Uterus (tissue), 2 donors: ENCODE results near the gene AHDC1.

ENCODE experiments used
- POLR2A ChIP-seq, 2 donors: fragments of 450-650 bp; IDR thresholded peaks; one replicate each; pipeline ENCODE4 v1.6.1; 2016; ENCODE audit warnings: antibody characterized with exemption in 2 of 2, mild to moderate bottlenecking in 1 of 2, moderate library complexity in 1 of 2
- TF ChIP-seq, protein P1 (sequence below), 4 experiments: fragments of 200-600 bp in 2 of 4; fragments of 450-650 bp in 2 of 4; sonication (generic) in 2 of 4; IDR thresholded peaks; one replicate each; pipeline ENCODE4 v1.5.1; 2016 to 2019; ENCODE audit warnings: antibody characterized with exemption in 4 of 4, mild to moderate bottlenecking in 2 of 4, moderate library complexity in 1 of 4

DNA sequence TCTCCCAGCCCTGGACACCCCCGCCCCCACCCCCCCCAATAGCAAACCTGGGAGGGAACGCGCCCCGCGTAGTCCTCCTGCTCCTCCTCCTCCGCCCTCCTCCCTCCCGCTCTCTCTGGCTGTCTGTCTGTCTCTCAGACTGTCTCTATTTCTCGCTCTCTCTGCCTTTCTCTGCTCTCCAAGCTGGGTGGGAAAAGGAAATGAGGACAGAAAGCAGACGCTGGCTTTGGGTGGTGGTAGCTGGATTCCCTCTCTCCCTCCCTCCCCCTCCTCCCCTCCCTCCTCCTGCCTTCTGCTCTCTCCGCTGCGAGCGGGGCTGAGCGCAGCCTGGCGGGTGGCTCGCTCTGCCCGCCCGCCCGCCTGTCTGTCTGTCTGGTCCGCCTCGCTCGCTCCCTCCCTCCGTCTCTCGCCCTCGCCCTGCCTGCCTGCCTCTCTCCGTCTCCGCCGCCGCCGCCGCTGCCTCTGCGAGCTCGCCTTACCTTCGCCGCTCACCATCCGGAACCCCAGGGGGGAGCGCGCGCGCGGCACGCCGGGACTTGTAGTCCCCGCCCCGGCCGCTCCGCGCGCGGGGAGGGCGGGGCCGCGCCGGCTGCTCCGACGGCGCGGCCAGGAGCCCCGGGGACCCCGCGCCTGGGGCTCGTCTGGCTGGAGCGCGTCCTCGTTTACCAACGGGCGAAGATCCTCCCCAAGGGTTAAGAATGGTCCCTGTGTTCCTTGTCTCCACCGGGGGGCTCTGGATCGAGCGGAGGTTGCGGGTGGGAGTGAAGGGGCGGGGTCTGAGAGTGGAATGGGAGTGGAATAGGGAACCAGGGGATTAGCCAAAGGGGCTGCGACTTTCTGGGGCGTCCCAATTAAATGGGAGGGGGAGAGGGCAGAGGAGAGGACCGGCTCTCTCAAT lies at the start of gene AHDC1:
- TF ChIP-seq, protein P1, sequence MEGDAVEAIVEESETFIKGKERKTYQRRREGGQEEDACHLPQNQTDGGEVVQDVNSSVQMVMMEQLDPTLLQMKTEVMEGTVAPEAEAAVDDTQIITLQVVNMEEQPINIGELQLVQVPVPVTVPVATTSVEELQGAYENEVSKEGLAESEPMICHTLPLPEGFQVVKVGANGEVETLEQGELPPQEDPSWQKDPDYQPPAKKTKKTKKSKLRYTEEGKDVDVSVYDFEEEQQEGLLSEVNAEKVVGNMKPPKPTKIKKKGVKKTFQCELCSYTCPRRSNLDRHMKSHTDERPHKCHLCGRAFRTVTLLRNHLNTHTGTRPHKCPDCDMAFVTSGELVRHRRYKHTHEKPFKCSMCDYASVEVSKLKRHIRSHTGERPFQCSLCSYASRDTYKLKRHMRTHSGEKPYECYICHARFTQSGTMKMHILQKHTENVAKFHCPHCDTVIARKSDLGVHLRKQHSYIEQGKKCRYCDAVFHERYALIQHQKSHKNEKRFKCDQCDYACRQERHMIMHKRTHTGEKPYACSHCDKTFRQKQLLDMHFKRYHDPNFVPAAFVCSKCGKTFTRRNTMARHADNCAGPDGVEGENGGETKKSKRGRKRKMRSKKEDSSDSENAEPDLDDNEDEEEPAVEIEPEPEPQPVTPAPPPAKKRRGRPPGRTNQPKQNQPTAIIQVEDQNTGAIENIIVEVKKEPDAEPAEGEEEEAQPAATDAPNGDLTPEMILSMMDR (IDR thresholded peaks at IDR 0.05), result peak in 3 of 4 experiments; percentile 10 to 62 (median 48)
- peak; percentile 92 to 97 for TF ChIP-seq POLR2A (IDR thresholded peaks at IDR 0.05)
